GM12891 (cell line): ENCODE results near the gene PRLR.

Source experiments
- PAX5 ChIP-seq: IDR thresholded peaks from 2 replicates; pipeline ENCODE4 v1.6.1; 2011; ENCODE audit warnings: low read length, moderate library complexity, mild to moderate bottlenecking; ENCODE audit not compliant: insufficient read depth, severe bottlenecking
- POLR2A ChIP-seq: IDR thresholded peaks from 2 replicates; pipeline ENCODE4 v1.6.1; 2011; ENCODE audit warnings: low read depth, low read length, control low read depth
- POLR2AphosphoS5 ChIP-seq: IDR thresholded peaks from 2 replicates; pipeline ENCODE4 v1.6.1; 2011; ENCODE audit warnings: low read depth, low read length, control low read depth
- POU2F2 ChIP-seq: IDR thresholded peaks from 2 replicates; pipeline ENCODE4 v1.6.1; 2011; ENCODE audit warnings: low read depth, mild to moderate bottlenecking, control low read depth, low read length, moderate library complexity
- TAF1 ChIP-seq: IDR thresholded peaks from 2 replicates; pipeline ENCODE4 v1.6.1; 2011; ENCODE audit warnings: low read depth, low read length, control low read depth

- TF ChIP-seq POLR2A (no peak), POLR2AphosphoS5 (no peak), TAF1 (no peak), PAX5 (no peak), POU2F2 (no peak)
Observed at GRCh38 chr5:35044649-35045048, 185.6 kb downstream of the PRLR start.
